GM13976 (cell line): ENCODE results near the gene SLC7A9.
"Not testable (repeated sequence)": the region's sequence is repeated elsewhere in the genome, so short reads cannot be mapped to it uniquely, and the experiment has no call there.

ENCODE experiments used
- DNase-seq: peaks from one replicate; pipeline ENCODE4 v3.0.0; 2012; ENCODE audit warnings: low spot score
- in situ Hi-C: fragments of 300-500 bp; cut with MboI; formaldehyde crosslinking; loops from one replicate; pipeline ENCODE4 v1.12.0; 2022; ENCODE audit warnings: low sequenced_read_pairs, mixed read lengths, inconsistent platforms; ENCODE audit not compliant: unreplicated experiment
- TF ChIP-seq, protein P1 (sequence below): IDR thresholded peaks from 2 replicates; pipeline ENCODE4 v1.5.1; 2012; ENCODE audit warnings: borderline replicate concordance, mild to moderate bottlenecking; ENCODE audit not compliant: insufficient read depth; ENCODE audit errors: extremely low read depth, missing control alignments, control extremely low read depth

Gene SLC7A9

GRCh38 chr19:32857584-32857983 is 12.0 kb downstream of the SLC7A9 start:
- TF ChIP-seq, protein P1, sequence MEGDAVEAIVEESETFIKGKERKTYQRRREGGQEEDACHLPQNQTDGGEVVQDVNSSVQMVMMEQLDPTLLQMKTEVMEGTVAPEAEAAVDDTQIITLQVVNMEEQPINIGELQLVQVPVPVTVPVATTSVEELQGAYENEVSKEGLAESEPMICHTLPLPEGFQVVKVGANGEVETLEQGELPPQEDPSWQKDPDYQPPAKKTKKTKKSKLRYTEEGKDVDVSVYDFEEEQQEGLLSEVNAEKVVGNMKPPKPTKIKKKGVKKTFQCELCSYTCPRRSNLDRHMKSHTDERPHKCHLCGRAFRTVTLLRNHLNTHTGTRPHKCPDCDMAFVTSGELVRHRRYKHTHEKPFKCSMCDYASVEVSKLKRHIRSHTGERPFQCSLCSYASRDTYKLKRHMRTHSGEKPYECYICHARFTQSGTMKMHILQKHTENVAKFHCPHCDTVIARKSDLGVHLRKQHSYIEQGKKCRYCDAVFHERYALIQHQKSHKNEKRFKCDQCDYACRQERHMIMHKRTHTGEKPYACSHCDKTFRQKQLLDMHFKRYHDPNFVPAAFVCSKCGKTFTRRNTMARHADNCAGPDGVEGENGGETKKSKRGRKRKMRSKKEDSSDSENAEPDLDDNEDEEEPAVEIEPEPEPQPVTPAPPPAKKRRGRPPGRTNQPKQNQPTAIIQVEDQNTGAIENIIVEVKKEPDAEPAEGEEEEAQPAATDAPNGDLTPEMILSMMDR = no peak
- DNase-seq = no peak
- in situ Hi-C loops = no loop called here

DNA sequence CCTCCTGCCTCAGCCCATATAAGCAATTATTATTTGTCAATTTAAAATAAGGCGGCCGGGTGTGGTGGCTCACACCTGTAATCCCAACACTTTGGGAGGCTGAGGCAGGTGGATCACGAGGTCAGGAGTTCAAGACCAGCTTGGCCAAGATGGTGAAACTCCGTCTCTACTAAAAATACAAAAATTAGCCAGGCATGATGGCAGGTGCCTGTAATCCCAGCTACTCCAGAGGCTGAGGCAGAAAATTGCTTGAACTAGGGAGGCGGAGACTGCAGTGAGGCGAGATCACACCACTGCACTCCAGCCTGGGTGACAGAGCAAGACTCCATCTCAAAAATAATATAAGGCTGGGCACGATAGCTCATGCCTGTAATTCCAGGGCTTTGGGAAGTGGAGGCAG is 12.7 kb downstream of the SLC7A9 start:
- DNase-seq, in situ Hi-C loops: not testable (repeated sequence)

DNA sequence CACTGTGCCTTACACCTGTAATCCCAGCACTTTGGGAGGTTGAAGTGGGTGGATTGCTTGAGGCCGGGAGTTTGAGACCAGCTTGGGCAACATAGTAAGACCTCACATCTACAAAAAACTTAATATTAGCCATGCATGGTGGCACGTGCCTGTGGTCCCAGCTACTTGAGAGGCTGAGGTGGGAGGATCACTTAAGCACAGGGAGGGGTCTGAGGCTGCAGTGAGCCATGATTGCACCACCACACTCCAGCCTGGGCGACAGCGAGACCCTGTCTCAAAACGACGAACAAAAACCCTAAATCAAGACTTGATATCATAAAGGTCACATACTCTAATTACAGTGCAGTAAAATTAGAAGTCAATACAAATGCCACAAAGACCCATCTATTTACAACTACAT is 17.4 kb downstream of the SLC7A9 start:
- no peak for DNase-seq

GRCh38 chr19:32848035-32848434 is 21.5 kb downstream of the SLC7A9 start:
- in situ Hi-C loops, DNase-seq: not testable (repeated sequence)

More for the DNA sequence above, 17.4 kb downstream of the SLC7A9 start:
- TF ChIP-seq, protein P1 = no peak
- in situ Hi-C loops = no loop called here

GRCh38 chr19:32843716-32844245 is 25.8 kb downstream of the SLC7A9 start:
- in situ Hi-C loops = no loop called here
- no peak for DNase-seq

DNA sequence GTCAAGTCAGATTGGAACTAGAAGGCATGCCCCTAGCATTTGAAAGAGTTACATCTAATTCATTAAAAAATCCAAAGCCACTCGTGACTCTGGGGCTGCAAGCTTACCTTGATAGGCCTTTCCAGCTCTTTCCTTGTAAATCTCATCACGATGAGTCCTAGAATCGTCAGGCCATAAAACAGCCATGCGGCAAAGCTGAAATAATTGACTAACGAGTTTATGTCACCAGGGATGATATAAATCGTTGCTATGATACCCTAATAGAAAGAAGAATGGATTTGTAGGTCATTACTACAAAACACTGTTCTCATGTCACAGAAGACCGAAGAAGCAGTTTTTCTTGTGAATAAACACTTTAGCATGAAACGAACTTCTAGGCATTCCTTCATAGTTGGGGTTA is 27.5 kb downstream of the SLC7A9 start:
- in situ Hi-C loops = no loop called here
- TF ChIP-seq, protein P1 = no peak
- no peak for DNase-seq

More at GRCh38 chr19:32843716-32844245, 25.8 kb downstream of the SLC7A9 start:
- TF ChIP-seq, protein P1 = no peak

DNA sequence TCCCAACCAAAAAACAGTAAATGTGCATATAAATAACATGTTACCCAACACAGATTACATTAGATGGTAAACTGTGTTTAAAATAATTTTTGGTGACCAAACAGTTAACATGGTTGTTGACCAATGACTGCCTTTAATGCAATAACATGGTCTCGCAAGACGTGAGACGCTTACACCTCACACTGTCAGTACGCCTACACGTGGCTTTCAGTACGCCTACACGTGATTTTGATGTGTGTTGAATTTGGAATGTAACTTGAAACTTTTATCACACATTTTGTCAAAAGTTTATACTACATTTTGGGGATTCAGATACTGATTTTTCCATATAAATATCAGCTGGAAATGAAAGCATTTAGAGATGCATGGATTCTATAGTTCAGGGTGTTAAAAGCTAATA is 32.0 kb downstream of the SLC7A9 start:
- TF ChIP-seq, protein P1 = no peak
- DNase-seq = no peak
- in situ Hi-C loops = no loop called here

DNA sequence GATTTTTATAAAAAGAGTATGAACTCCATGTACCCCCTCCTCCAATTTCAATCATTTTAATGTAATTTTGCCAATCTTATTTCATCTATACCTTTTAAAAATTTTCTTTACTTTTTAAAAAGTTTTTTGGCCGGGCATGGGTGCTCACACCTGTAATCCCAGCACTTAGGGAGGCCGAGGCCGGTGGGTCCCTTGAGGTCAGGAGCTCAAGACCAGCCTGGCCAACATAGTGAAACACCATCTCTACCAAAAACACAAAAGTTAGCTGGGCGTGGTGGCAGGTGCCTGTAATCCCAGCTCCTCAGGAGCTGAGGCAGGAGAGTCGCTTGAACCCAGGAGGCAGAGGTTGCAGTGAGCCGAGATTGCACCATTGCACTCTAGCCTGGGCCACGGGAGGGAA is 36.2 kb downstream of the SLC7A9 start:
- DNase-seq, in situ Hi-C loops: not testable (repeated sequence)

- in situ Hi-C loops, DNase-seq: not testable (repeated sequence)
Measured at GRCh38 chr19:32832825-32833224, 36.7 kb downstream of the SLC7A9 start.

DNA sequence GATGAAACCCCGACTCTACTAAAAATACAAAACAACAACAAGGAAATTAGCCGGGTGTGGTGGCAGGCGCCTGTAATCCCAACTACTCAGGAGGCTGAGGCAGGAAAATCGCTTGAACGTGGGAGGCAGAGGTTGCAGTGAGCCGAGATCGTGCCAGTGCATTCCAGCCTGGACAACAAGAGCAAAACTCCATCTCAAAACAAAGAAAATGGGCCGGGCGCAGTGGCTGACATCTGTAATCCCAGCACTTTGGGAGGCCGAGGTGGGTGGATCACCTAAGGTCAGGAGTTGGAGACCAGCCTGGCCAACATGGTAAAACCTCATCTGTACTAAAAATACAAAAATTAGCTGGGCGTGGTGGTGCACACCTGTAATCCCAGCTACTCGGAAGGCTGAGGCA is 37.5 kb downstream of the SLC7A9 start:
- in situ Hi-C loops, DNase-seq: not testable (repeated sequence)
